Medulla oblongata (tissue), 1 donor: ENCODE measurements around the gene SLC24A4.
"Not testable (repeated sequence)": the region's sequence is repeated elsewhere in the genome, so short reads cannot be mapped to it uniquely, and the experiment has no call there.

Experiments used
- DNase-seq: peaks from one replicate; pipeline ENCODE4 v3.0.0-alpha.2; 2015; ENCODE audit errors: extremely low spot score

SLC24A4 gene

GRCh38 chr14:92520102-92521057, 197.4 kb downstream of the SLC24A4 start:
- DNase-seq = no peak

GRCh38 chr14:92521058-92521415, 198.1 kb downstream of the SLC24A4 start:
- DNase-seq = no peak

GRCh38 chr14:92523752-92524151, 200.8 kb downstream of the SLC24A4 start:
- no peak for DNase-seq

GRCh38 chr14:92524602-92525185, 201.7 kb downstream of the SLC24A4 start:
- DNase-seq = no peak

- DNase-seq = no peak
Observed at GRCh38 chr14:92525322-92526095, 202.5 kb downstream of the SLC24A4 start.

- no peak for DNase-seq
Observed at GRCh38 chr14:92527721-92528120, 204.8 kb downstream of the SLC24A4 start.

GRCh38 chr14:92528486-92529100, 205.6 kb downstream of the SLC24A4 start:
- DNase-seq = no peak

GRCh38 chr14:92529903-92530302, 206.9 kb downstream of the SLC24A4 start:
- no peak for DNase-seq

- no peak for DNase-seq
Observed at GRCh38 chr14:92531106-92531873, 208.3 kb downstream of the SLC24A4 start.

GRCh38 chr14:92532490-92533163, 209.7 kb downstream of the SLC24A4 start:
- DNase-seq = no peak

GRCh38 chr14:92534932-92535643, 212.1 kb downstream of the SLC24A4 start:
- DNase-seq = no peak

- not testable (repeated sequence) for DNase-seq
Observed at GRCh38 chr14:92536231-92536630, 213.3 kb downstream of the SLC24A4 start.

GRCh38 chr14:92538412-92538985, 215.5 kb downstream of the SLC24A4 start:
- no peak for DNase-seq

- DNase-seq = no peak
Observed at GRCh38 chr14:92539419-92539818, 216.5 kb downstream of the SLC24A4 start.

GRCh38 chr14:92539875-92540274, 216.9 kb downstream of the SLC24A4 start:
- DNase-seq = no peak

GRCh38 chr14:92540472-92541048, 217.6 kb downstream of the SLC24A4 start:
- DNase-seq = peak; percentile 75

- DNase-seq = no peak
Observed at GRCh38 chr14:92542766-92543554, 220.0 kb downstream of the SLC24A4 start.

GRCh38 chr14:92544051-92544720, 221.2 kb downstream of the SLC24A4 start:
- DNase-seq = no peak
